Tibial artery (tissue), 4 donors: ENCODE data around the gene CA4.

Experiments used
- DNase-seq, 2 donors: peaks; one replicate each; pipeline ENCODE4 v3.0.0-alpha.2; 2019
- H3K27ac ChIP-seq, 2 donors: fragments of 200-600 bp; sonication (generic) in 1 of 2; 1 replicate in 1 of 2; 2 replicates in 1 of 2; pipeline ENCODE4 v1.5.1; 2018 to 2019; ENCODE audit warnings: mild to moderate bottlenecking in 1 of 2
- H3K27me3 ChIP-seq, 2 donors: fragments of 200-600 bp; sonication (generic) in 1 of 2; one replicate each; pipeline versions ENCODE4 v1.5.1 to v1.6.0; 2016 to 2019
- H3K36me3 ChIP-seq, 3 donors: fragments of 200-600 bp; sonication (generic) in 2 of 3; one replicate each; pipeline ENCODE4 v1.5.1; 2016 to 2019; ENCODE audit warnings: mild to moderate bottlenecking in 2 of 3
- H3K4me1 ChIP-seq, 4 donors: fragments of 200-600 bp; sonication (generic) in 2 of 4; 1 replicate in 3 of 4; 2 replicates in 1 of 4; pipeline ENCODE4 v1.5.1; 2016 to 2019
- H3K4me3 ChIP-seq, 2 donors: fragments of 200-600 bp; sonication (generic) in 1 of 2; 1 replicate in 1 of 2; 2 replicates in 1 of 2; pipeline ENCODE4 v1.5.1; 2018 to 2019; ENCODE audit warnings: mild to moderate bottlenecking in 2 of 2
- H3K9me3 ChIP-seq, 3 donors: fragments of 200-600 bp; sonication (generic) in 1 of 3; one replicate each; pipeline ENCODE4 v1.5.1; 2016 to 2019
- CTCF ChIP-seq, 2 experiments: fragments of 200-600 bp in 1 of 2; fragments of 450-650 bp in 1 of 2; IDR thresholded peaks; one replicate each; pipeline ENCODE4 v1.5.1; 2017 to 2019; ENCODE audit warnings: antibody characterized with exemption in 2 of 2, mild to moderate bottlenecking in 1 of 2, moderate library complexity in 1 of 2
- intact Hi-C: fragments of 100-400 bp; cut with DNase I; formaldehyde crosslinking; loops from one replicate; pipeline ENCODE4 v1.15.0; 2023; ENCODE audit warnings: low total_unique reads

Gene CA4

GRCh38 chr17:60139438-60140285 is 10.1 kb upstream of the CA4 start:
- DNase-seq, result peak in 1 of 2 donors; percentile 39
- peak; percentile 35 to 39 for TF ChIP-seq CTCF (IDR thresholded peaks at IDR 0.05)
- intact Hi-C loops, result loop anchor here (10.0 kb wide), 1 partner anchor 295 kb away; no protein-coding TSS in a partner anchor
- H3K27me3 ChIP-seq, result peaks cover 0 to 46% of the 10 kb centered on the region in 2 donors
- no peaks in the 10 kb centered on the region for H3K9me3 ChIP-seq
- H3K4me3 ChIP-seq, result no peak overlapping the region
- H3K4me1 ChIP-seq, result peaks cover 0 to 39% (median 30%) of the 10 kb centered on the region in 4 donors
- H3K27ac ChIP-seq, result no peak overlapping the region
- no peaks in the 10 kb centered on the region for H3K36me3 ChIP-seq

DNA sequence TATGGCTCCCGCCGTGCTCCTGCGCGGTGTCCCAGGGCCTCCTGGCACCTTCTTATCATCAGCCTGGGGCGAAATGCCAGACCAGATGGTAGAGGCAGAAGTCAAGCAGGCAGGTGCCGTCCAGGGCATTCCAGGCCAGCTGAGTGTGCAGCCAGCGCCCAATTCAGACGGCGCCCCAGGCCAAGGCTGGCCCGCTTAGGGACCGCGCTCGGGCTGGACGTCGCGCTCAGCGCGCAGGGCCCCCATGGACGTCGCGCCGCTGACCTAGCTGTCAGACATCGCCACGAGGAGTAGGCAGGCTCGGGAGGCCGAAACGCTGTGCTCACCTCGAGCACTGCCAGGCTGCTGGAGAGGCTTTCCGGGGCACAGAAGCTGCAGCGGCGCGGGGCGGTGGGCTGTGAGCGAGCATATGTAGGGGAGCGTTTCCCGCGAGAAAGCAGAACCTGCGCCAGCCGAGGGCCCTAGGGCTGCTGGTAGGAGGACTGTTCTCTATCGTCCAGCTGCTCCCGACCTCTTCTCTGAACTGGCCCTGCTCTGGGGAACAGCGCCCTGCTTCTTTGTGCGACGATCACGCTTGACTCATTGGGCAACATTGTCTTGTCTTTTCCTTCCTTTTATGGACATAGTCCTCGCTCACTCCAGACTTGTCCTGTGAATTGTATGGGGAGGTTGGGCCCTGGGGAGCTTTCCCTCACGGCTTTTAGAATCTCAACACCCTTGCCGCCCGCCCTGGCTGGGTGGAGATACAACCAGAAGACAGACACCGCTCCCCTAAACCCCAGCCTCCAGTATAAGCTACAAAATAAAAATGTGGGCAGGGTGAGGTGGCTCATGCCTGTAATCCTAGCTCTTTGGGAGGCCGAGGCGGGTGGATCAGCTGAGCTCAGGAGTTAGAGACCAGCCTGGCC is 8.4 kb upstream of the CA4 start:
- Histone ChIP-seq H3K9me3 (no peaks in the 10 kb centered on the region), H3K27me3 (peaks cover 0 to 61% of the 10 kb centered on the region in 2 donors)

GRCh38 chr17:60142872-60143499 is 6.8 kb upstream of the CA4 start:
- H3K4me3 ChIP-seq, result peak overlapping the region in 1 of 2 donors; percentile 10
- H3K9me3 ChIP-seq, result no peaks in the 10 kb centered on the region
- peaks cover 0 to 72% of the 10 kb centered on the region in 2 donors for H3K27me3 ChIP-seq
- H3K27ac ChIP-seq, result no peak overlapping the region
- TF ChIP-seq CTCF (IDR thresholded peaks at IDR 0.05), result peak; percentile 50 to 59
- peaks cover 0 to 35% (median 27%) of the 10 kb centered on the region in 4 donors for H3K4me1 ChIP-seq
- peak; percentile 84 to 87 for DNase-seq
- intact Hi-C loops, result loop anchor here (10.0 kb wide), 1 partner anchor 292 kb away; no protein-coding TSS in a partner anchor
- no peaks in the 10 kb centered on the region for H3K36me3 ChIP-seq

More for the DNA sequence above, 8.4 kb upstream of the CA4 start:
- intact Hi-C loops, result loop anchor here (10.0 kb wide), 1 partner anchor 293 kb away; no protein-coding TSS in a partner anchor
- DNase-seq, result no peak
- Histone ChIP-seq H3K36me3 (no peaks in the 10 kb centered on the region), H3K4me3 (no peak overlapping the region), H3K27ac (no peak overlapping the region), H3K4me1 (peaks cover 0 to 35% (median 27%) of the 10 kb centered on the region in 4 donors)
- TF ChIP-seq CTCF (IDR thresholded peaks at IDR 0.05), result no peak

GRCh38 chr17:60145006-60145935 is 4.5 kb upstream of the CA4 start:
- H3K27ac ChIP-seq, result no peak overlapping the region
- intact Hi-C loops, result loop anchor here (10.0 kb wide), 1 partner anchor 290 kb away; no protein-coding TSS in a partner anchor
- no peak overlapping the region for H3K4me3 ChIP-seq
- H3K9me3 ChIP-seq, result no peaks in the 10 kb centered on the region
- H3K4me1 ChIP-seq, result peaks cover 0 to 33% (median 24%) of the 10 kb centered on the region in 4 donors
- H3K27me3 ChIP-seq, result peaks cover 0 to 74% of the 10 kb centered on the region in 2 donors
- no peak for DNase-seq
- TF ChIP-seq CTCF (IDR thresholded peaks at IDR 0.05), result no peak
- H3K36me3 ChIP-seq, result no peaks in the 10 kb centered on the region
